Endothelial cell of umbilical vein (primary cell): ENCODE results near the gene C16orf89. TPM values are rescaled to one million over a fixed set of nuclear protein-coding genes. Genes with fewer than 3 reads are reported as not detected.

Experiments
- BruUV-seq: library from RNA; stranded (reverse); fragments of 400-500 nt; replicated peaks from 2 replicates; lab custom pipeline; 2021; lab: Mats Ljungman, UMichigan
- CTCF ChIA-PET: fragments of 300-600, 350-600 bp; sonication (Branson Sonifier 250); formaldehyde crosslinking; loops from one replicate; lab custom pipeline; 2021; ENCODE audit warnings: antibody characterized with exemption, inconsistent platforms; lab: Charles Lee
- POLR2A ChIA-PET: fragments of 300-600, 350-600 bp; sonication (Branson Sonifier 250); formaldehyde crosslinking; loops from one replicate; lab custom pipeline; 2021; ENCODE audit warnings: antibody characterized with exemption, inconsistent platforms; lab: Charles Lee
- DNase-seq: peaks from one replicate; pipeline ENCODE4 v3.0.0-alpha.2; 2011; ENCODE audit warnings: low read depth, low spot score
- FAIRE-seq: peaks from 2 replicates; lab custom pipeline; 2011; peaks lifted over from hg19 to GRCh38; lab: Jason Lieb, UNC
- H2AFZ ChIP-seq: 2 replicates; pipeline ENCODE4 v1.6.0; 2012; ENCODE audit warnings: low read depth, low read length, control low read depth, inconsistent platforms
- H3K27ac ChIP-seq: 2 replicates; pipeline ENCODE4 v1.5.1; 2011; ENCODE audit warnings: low read depth, mild to moderate bottlenecking, control low read depth, low read length, moderate library complexity; ENCODE audit not compliant: insufficient read depth
- H3K27me3 ChIP-seq, 2 experiments: 2 replicates each; pipeline versions ENCODE4 v1.6.0 to v1.6.1; 2011; ENCODE audit warnings: low read length in 2 of 2, mixed read lengths in 1 of 2; ENCODE audit not compliant: control insufficient read depth in 2 of 2, insufficient read depth in 2 of 2
- H3K36me3 ChIP-seq, 2 experiments: 2 replicates in 1 of 2; 3 replicates in 1 of 2; pipeline ENCODE4 v1.5.1; 2011; ENCODE audit warnings: low read length in 2 of 2, mild to moderate bottlenecking in 1 of 2, moderate library complexity in 1 of 2; ENCODE audit not compliant: control insufficient read depth in 2 of 2, insufficient read depth in 2 of 2; ENCODE audit errors: extremely low read depth in 1 of 2
- H3K4me1 ChIP-seq: 3 replicates; pipeline ENCODE4 v1.5.1; 2011; ENCODE audit warnings: mild to moderate bottlenecking, low read length; ENCODE audit not compliant: control insufficient read depth, insufficient read depth; ENCODE audit errors: extremely low read depth
- H3K4me2 ChIP-seq: 2 replicates; pipeline ENCODE4 v1.6.1; 2011; ENCODE audit warnings: low read length, control low read depth, mixed read lengths; ENCODE audit not compliant: insufficient read depth
- H3K4me3 ChIP-seq, 3 experiments: fragments of 200-600 bp in 1 of 3; sonication (generic), shearing (Covaris generic) in 1 of 3; replicated peaks in 1 of 3; 2 replicates each; pipeline ENCODE4 v1.5.1; 2011 to 2016; ENCODE audit warnings: control low read depth in 3 of 3, low read length in 3 of 3, mild to moderate bottlenecking in 2 of 3, inconsistent platforms in 1 of 3, low read depth in 1 of 3, moderate library complexity in 1 of 3; ENCODE audit not compliant: insufficient read depth in 1 of 3
- H3K79me2 ChIP-seq: 2 replicates; pipeline ENCODE4 v1.6.0; 2012; ENCODE audit warnings: low read length, inconsistent platforms; ENCODE audit not compliant: control insufficient read depth, insufficient read depth
- H3K9ac ChIP-seq: replicated peaks from 2 replicates; pipeline ENCODE3; 2011; ENCODE audit warnings: low read length, control low read depth; ENCODE audit not compliant: insufficient read depth; ENCODE audit errors: extremely low read depth
- H3K9me1 ChIP-seq: replicated peaks from 3 replicates; pipeline ENCODE4 v1.6.0; 2011; ENCODE audit warnings: mild to moderate bottlenecking, low read length; ENCODE audit not compliant: control insufficient read depth, insufficient read depth; ENCODE audit errors: extremely low read depth
- H3K9me3 ChIP-seq: replicated peaks from 2 replicates; pipeline ENCODE4 v1.5.1; 2012; ENCODE audit warnings: low read length, inconsistent platforms; ENCODE audit not compliant: control insufficient read depth, insufficient read depth
- H4K20me1 ChIP-seq: replicated peaks from 2 replicates; pipeline ENCODE3; 2011; ENCODE audit warnings: mild to moderate bottlenecking, low read length; ENCODE audit not compliant: control insufficient read depth, insufficient read depth; ENCODE audit errors: extremely low read depth
- CTCF ChIP-seq, 2 donors: IDR thresholded peaks; 1 replicate in 1 of 2; 2 replicates in 1 of 2; pipeline ENCODE4 v1.5.1; 2011; ENCODE audit warnings: low read length in 2 of 2, mild to moderate bottlenecking in 2 of 2, moderate library complexity in 2 of 2, control low read depth in 1 of 2, inconsistent platforms in 1 of 2, low read depth in 1 of 2; ENCODE audit not compliant: insufficient read depth in 1 of 2; ENCODE audit errors: extremely low read depth in 1 of 2
- EZH2 ChIP-seq: IDR thresholded peaks from 2 replicates; pipeline ENCODE4 v1.6.1; 2012; ENCODE audit warnings: borderline replicate concordance, low read depth, mild to moderate bottlenecking, moderate library complexity, low read length, inconsistent platforms; ENCODE audit not compliant: severe bottlenecking
- FOS ChIP-seq: IDR thresholded peaks from 2 replicates; pipeline ENCODE4 v1.6.1; 2011; ENCODE audit warnings: mild to moderate bottlenecking, low read length, moderate library complexity, borderline replicate concordance; ENCODE audit not compliant: insufficient read depth
- GATA2 ChIP-seq: IDR thresholded peaks from 2 replicates; pipeline ENCODE4 v1.7.0; 2011; ENCODE audit warnings: low read depth, mild to moderate bottlenecking, moderate library complexity, mixed read lengths, low read length; ENCODE audit not compliant: insufficient read length, insufficient read depth
- JUN ChIP-seq: IDR thresholded peaks from 2 replicates; pipeline ENCODE4 v1.6.1; 2011; ENCODE audit warnings: borderline replicate concordance, low read depth; ENCODE audit not compliant: insufficient read length, insufficient read depth
- MYC ChIP-seq: IDR thresholded peaks from one replicate; pipeline ENCODE4 v1.6.1; 2011; ENCODE audit warnings: mild to moderate bottlenecking, low read depth, low read length
- POLR2A ChIP-seq: IDR thresholded peaks from 2 replicates; pipeline ENCODE4 v1.6.1; 2012; ENCODE audit warnings: low read depth, mild to moderate bottlenecking, control low read depth, low read length
- POLR2AphosphoS5 ChIP-seq: IDR thresholded peaks from 2 replicates; pipeline ENCODE4 v1.6.1; 2012; ENCODE audit warnings: low read depth, mild to moderate bottlenecking, control low read depth, low read length, moderate library complexity; ENCODE audit not compliant: insufficient read depth
- dilution Hi-C: fragments of 300-500 bp; cut with MboI; formaldehyde crosslinking; loops from one replicate; pipeline ENCODE4 v1.15.0; 2019; ENCODE audit warnings: low sequenced_read_pairs; ENCODE audit not compliant: extremely low pct_ligation_motif_present
- intact Hi-C: fragments of 100-400 bp; cut with micrococcal nuclease; formaldehyde crosslinking; loops from one replicate; pipeline ENCODE4 v1.10.0; 2022
- polyA plus RNA-seq, 4 experiments: library from polyadenylated mRNA; depleted of rRNA in 3 of 4; stranded (reverse) in 3 of 4; unstranded in 1 of 4; fragments of >200 nt; gene quantifications; 2 replicates each; pipeline versions ENCODE4 v1.2.1 to v1.2.3, GENCODE V29; 2011 to 2012; ENCODE audit warnings: missing spikeins in 1 of 4
- total RNA-seq: library from RNA; stranded (reverse); gene quantifications from 2 replicates; pipeline ENCODE4 v1.2.3, GENCODE V29; 2021
- TF ChIP-seq, protein P1 (sequence below): IDR thresholded peaks from 2 replicates; pipeline ENCODE4 v1.6.1; 2011; ENCODE audit not compliant: insufficient read depth, insufficient read length

The C16orf89 gene
- total and polyA plus RNA-seq, 2 donors (not counting 3 experiments of a cell fraction or from before 2014, with no cell fraction given), result not detected

DNA sequence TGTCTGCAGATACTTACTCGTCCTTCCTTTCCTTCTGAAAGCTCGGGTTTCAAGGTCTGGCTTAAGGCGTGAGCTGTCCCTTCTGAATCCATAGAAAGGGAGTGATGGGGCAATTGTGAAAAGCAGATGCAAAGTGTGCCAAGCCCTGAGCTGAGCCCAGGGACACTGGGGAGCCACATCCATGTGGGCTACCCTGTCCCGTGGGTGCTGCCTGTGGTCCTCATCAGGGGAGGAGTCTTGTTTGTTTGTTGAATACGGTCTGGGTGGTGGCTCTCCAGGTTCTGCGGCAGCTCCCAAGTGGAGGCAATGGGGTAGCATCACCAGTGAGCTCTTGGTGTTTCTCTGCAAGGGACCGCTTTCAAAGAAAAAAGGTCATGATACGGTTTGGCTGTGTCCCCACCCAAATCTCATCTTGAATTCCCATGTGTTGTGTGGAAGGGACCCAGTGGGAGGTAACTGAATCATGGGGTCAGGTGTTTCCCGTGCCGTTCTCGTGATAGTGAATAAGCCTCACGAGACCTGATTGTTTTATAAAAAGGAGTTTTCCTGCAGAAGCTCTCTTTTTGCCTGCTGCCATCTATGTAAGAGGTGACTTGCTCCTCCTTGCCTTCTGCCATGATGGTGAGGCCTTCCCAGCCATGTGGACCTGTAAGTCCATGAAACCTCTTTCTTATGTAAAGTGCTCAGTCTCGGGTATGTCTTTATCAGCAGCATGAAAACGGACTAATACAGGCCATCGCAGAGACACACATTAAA is 4.9 kb upstream of the C16orf89 start:
- ChIA-PET CTCF (no interaction called here), POLR2A (no interaction called here)
- Histone ChIP-seq H3K27ac (no peak overlapping the region), H3K4me1 (peaks cover 8% of the 10 kb centered on the region), H2AFZ (peak overlapping the region; percentile 94), H3K36me3 (peaks cover 0 to 3% of the 10 kb centered on the region in 2 experiments), H4K20me1 (no peaks in the 10 kb centered on the region), H3K9me1 (no peaks in the 10 kb centered on the region), H3K9ac (no peak overlapping the region), H3K79me2 (peaks cover 9% of the 10 kb centered on the region), H3K4me2 (no peak overlapping the region), H3K27me3 (no peaks in the 10 kb centered on the region), H3K4me3 (no peak overlapping the region), H3K9me3 (no peaks in the 10 kb centered on the region)
- FAIRE-seq (no peak), DNase-seq (no peak)
- dilution Hi-C loops, result no loop called here
- TF ChIP-seq CTCF (IDR thresholded peaks at IDR 0.05; ENCODE audit: extremely low read depth in 1 of 2, insufficient read depth in 1 of 2, low read depth in 1 of 2, low read length in 2 of 2), result no peak
- no peak for TF ChIP-seq EZH2
- no peak for TF ChIP-seq MYC
- TF ChIP-seq, protein P1, sequence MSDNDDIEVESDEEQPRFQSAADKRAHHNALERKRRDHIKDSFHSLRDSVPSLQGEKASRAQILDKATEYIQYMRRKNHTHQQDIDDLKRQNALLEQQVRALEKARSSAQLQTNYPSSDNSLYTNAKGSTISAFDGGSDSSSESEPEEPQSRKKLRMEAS, result no peak
- no peak for TF ChIP-seq JUN
- no peak for TF ChIP-seq POLR2A
- TF ChIP-seq POLR2AphosphoS5, result no peak
- no peak for TF ChIP-seq GATA2
- no peak for TF ChIP-seq FOS
- no TSS peak for BruUV-seq
- intact Hi-C loops, result no loop called here
